Prostate gland (tissue), 2 donors: ENCODE measurements around the gene OSBPL2. TPM values are rescaled to one million over a fixed set of nuclear protein-coding genes. Genes with fewer than 3 reads are reported as not detected.

Source experiments
- DNase-seq: peaks from one replicate; pipeline ENCODE4 v3.0.0-alpha.2; 2019; ENCODE audit warnings: low spot score
- H3K27ac ChIP-seq, 2 donors: fragments of 200-600 bp; sonication (generic); 2 replicates each; pipeline ENCODE4 v1.5.1; 2017 to 2019
- H3K27me3 ChIP-seq: fragments of 200-600 bp; sonication (generic); replicated peaks from 2 replicates; pipeline ENCODE4 v1.5.1; 2019; ENCODE audit not compliant: insufficient read depth
- H3K36me3 ChIP-seq, 2 donors: fragments of 200-600 bp; sonication (generic); 1 replicate in 1 of 2; 2 replicates in 1 of 2; pipeline versions ENCODE4 v1.5.1 to v1.8.1; 2017 to 2019
- H3K4me1 ChIP-seq: fragments of 200-600 bp; sonication (generic); replicated peaks from 2 replicates; pipeline ENCODE4 v1.5.1; 2019
- H3K4me3 ChIP-seq, 2 donors: fragments of 200-600 bp; sonication (generic); 2 replicates each; pipeline ENCODE4 v1.5.1; 2017 to 2019
- H3K9me3 ChIP-seq: fragments of 200-600 bp; sonication (generic); 2 replicates; pipeline ENCODE4 v1.5.1; 2017
- POLR2A ChIP-seq: fragments of 450-650 bp; IDR thresholded peaks from one replicate; pipeline ENCODE4 v1.6.1; 2016; ENCODE audit warnings: antibody characterized with exemption, mild to moderate bottlenecking
- POLR2AphosphoS5 ChIP-seq: sonication (generic); formaldehyde crosslinking; IDR thresholded peaks from one replicate; pipeline ENCODE4 v1.6.1; 2017; ENCODE audit warnings: antibody characterized with exemption
- WGBS: methylation state at CpG from one replicate; pipeline ENCODE4 v1.1.5; 2018; 5-methylcytosine and 5-hydroxymethylcytosine counted together
- intact Hi-C: fragments of 100-400 bp; cut with DNase I; formaldehyde crosslinking; loops from one replicate; pipeline ENCODE4 v1.14.2; 2022
- total RNA-seq, 2 donors: library from RNA; depleted of rRNA; stranded (reverse); fragments of >200 nt; gene quantifications; one replicate each; pipeline ENCODE4 v1.1.0, GENCODE V29; 2016
- TF ChIP-seq, protein P1 (sequence below), 4 experiments: fragments of 200-600 bp in 2 of 4; fragments of 450-650 bp in 2 of 4; sonication (generic) in 2 of 4; IDR thresholded peaks; 1 replicate in 3 of 4; 2 replicates in 1 of 4; pipeline ENCODE4 v1.5.1; 2016 to 2019; ENCODE audit warnings: antibody characterized with exemption in 4 of 4, mild to moderate bottlenecking in 2 of 4, moderate library complexity in 2 of 4

Gene OSBPL2
- 10 to 100 TPM; 33.5 to 50.6 TPM for total RNA-seq

- intact Hi-C loops: loop anchor here (2.0 kb wide), 1 partner anchor 95 kb away; the partner anchor contains the start of genes PSMA7 and SS18L1
Measured at GRCh38 chr20:62237801-62238568, at the start of gene OSBPL2. TSS of gene OSBPL2 (plus strand) at chr20:62238521. CDS start at chr20:62256185, 17,664 bp downstream.

DNA sequence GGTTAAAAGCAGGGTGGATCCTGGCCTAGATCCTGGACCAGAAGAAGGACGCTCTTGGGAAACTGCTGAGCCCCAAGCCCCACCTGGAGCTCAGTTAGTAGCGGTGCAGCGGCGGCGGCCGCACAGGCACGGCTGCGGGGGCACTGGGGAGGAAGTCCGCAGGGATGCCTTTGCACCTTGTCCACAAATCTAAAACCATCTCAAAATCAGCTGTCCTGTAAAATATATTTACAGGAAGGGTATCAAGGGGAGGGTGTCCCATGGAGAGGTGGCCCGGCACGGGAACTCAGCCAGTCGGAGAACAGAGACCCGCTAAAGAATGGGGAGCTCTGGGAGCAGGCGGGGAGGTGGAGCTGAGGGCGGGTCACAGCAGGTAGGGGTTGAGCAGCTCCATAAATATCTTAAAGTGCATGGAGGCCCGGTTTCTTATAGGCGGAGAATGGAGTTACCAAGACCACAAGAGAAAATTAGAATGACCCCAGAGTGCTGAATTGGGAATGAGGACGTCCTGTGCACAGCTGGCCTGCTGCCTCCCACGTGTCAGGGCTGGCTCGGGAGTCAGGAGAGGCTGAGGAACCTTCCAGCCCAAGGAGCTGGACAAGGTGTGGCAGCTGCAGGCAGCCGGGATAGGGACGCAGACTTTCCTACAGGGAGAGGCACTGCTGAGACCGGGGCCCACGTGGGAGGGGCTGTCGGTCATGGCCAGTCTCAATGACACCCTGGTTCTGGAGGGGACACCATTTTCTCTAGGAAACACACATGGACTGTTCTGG is 47.5 kb upstream of the OSBPL2 start:
- no peaks in the 10 kb centered on the region for H3K36me3 ChIP-seq

More at GRCh38 chr20:62237801-62238568, at the start of gene OSBPL2:
- Histone ChIP-seq H3K27ac (peak within 1 kb of the TSS; percentile 82 to 87), H3K9me3 (no peaks in the 10 kb centered on the region), H3K36me3 (no peaks in the 10 kb centered on the region), H3K4me3 (peak within 1 kb of the TSS; percentile 89 to 94), H3K27me3 (no peaks in the 10 kb centered on the region), H3K4me1 (peaks cover 20% of the 10 kb centered on the region)
- DNase-seq: peak; percentile 99
- WGBS: under 1% methylated on average over 51 of the region's 55 CpGs
- TF ChIP-seq POLR2AphosphoS5 (peak; percentile 96), POLR2A (peak; percentile 30)
- TF ChIP-seq, protein P1, sequence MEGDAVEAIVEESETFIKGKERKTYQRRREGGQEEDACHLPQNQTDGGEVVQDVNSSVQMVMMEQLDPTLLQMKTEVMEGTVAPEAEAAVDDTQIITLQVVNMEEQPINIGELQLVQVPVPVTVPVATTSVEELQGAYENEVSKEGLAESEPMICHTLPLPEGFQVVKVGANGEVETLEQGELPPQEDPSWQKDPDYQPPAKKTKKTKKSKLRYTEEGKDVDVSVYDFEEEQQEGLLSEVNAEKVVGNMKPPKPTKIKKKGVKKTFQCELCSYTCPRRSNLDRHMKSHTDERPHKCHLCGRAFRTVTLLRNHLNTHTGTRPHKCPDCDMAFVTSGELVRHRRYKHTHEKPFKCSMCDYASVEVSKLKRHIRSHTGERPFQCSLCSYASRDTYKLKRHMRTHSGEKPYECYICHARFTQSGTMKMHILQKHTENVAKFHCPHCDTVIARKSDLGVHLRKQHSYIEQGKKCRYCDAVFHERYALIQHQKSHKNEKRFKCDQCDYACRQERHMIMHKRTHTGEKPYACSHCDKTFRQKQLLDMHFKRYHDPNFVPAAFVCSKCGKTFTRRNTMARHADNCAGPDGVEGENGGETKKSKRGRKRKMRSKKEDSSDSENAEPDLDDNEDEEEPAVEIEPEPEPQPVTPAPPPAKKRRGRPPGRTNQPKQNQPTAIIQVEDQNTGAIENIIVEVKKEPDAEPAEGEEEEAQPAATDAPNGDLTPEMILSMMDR (IDR thresholded peaks at IDR 0.05): peak in 1 of 4 experiments; percentile 11

GRCh38 chr20:62191781-62192559 is 46.4 kb upstream of the OSBPL2 start:
- no peak for DNase-seq
- no peak overlapping the region for H3K4me3 ChIP-seq
- TF ChIP-seq POLR2AphosphoS5 (no peak), POLR2A (no peak)
- TF ChIP-seq, protein P1 (IDR thresholded peaks at IDR 0.05): no peak
- intact Hi-C loops: no loop called here
- no peaks in the 10 kb centered on the region for H3K4me1 ChIP-seq
- WGBS: 83% methylated on average over 14 of the region's 14 CpGs
- no peaks in the 10 kb centered on the region for H3K27me3 ChIP-seq
- no peaks in the 10 kb centered on the region for H3K36me3 ChIP-seq
- no peaks in the 10 kb centered on the region for H3K9me3 ChIP-seq
- no peak overlapping the region for H3K27ac ChIP-seq

More for the DNA sequence above, 47.5 kb upstream of the OSBPL2 start:
- Histone ChIP-seq H3K4me3 (no peak overlapping the region), H3K9me3 (no peaks in the 10 kb centered on the region), H3K27me3 (no peaks in the 10 kb centered on the region), H3K27ac (no peak overlapping the region), H3K4me1 (no peaks in the 10 kb centered on the region)
- intact Hi-C loops: no loop called here
- 75% methylated on average over 25 of the region's 25 CpGs for WGBS
- TF ChIP-seq POLR2A (no peak), POLR2AphosphoS5 (no peak)
- TF ChIP-seq, protein P1 (IDR thresholded peaks at IDR 0.05): no peak
- no peak for DNase-seq

GRCh38 chr20:62192635-62193034 is 45.7 kb upstream of the OSBPL2 start:
- Histone ChIP-seq H3K27me3 (no peaks in the 10 kb centered on the region), H3K27ac (no peak overlapping the region), H3K36me3 (no peaks in the 10 kb centered on the region), H3K4me3 (no peak overlapping the region), H3K4me1 (no peaks in the 10 kb centered on the region), H3K9me3 (no peaks in the 10 kb centered on the region)
- intact Hi-C loops: no loop called here
- DNase-seq: no peak
- TF ChIP-seq POLR2AphosphoS5 (no peak), POLR2A (no peak)
- TF ChIP-seq, protein P1 (IDR thresholded peaks at IDR 0.05): no peak
- WGBS: 88% methylated on average over 10 of the region's 10 CpGs
